Measurements from ENCODE around the gene AASS. TPM values are rescaled to one million over a fixed set of nuclear protein-coding genes. Genes with fewer than 3 reads are reported as not detected.

Gene AASS
- polyA plus RNA-seq, 1 donor, result 29.6 TPM

GRCh38 chr7:122132341-122132740 is 11.7 kb downstream of the AASS start:
- Histone ChIP-seq H3K4me3 (ENCODE audit: low read length) (no peak overlapping the region), H3K9me3 (ENCODE audit: control insufficient read depth, low read depth, low read length) (no peaks in the 10 kb centered on the region), H3K27ac (ENCODE audit: low read length) (no peak overlapping the region), H3K36me3 (ENCODE audit: control insufficient read depth, insufficient read depth, low read length) (no peaks in the 10 kb centered on the region), H3K27me3 (ENCODE audit: control insufficient read depth, insufficient read depth, low read length) (no peaks in the 10 kb centered on the region), H3K4me1 (ENCODE audit: control insufficient read depth, insufficient read depth, low read length) (no peaks in the 10 kb centered on the region)
- no peak for DNase-seq
- WGBS (ENCODE audit: insufficient coverage, low lambda C conversion rate), result 60% methylated on average over 1 of the region's 2 CpGs

- Histone ChIP-seq H3K36me3 (ENCODE audit: control insufficient read depth, insufficient read depth, low read length) (peaks cover 6% of the 10 kb centered on the region), H3K9me3 (ENCODE audit: control insufficient read depth, low read depth, low read length) (no peaks in the 10 kb centered on the region), H3K4me3 (ENCODE audit: low read length) (no peak overlapping the region), H3K27me3 (ENCODE audit: control insufficient read depth, insufficient read depth, low read length) (no peaks in the 10 kb centered on the region), H3K4me1 (ENCODE audit: control insufficient read depth, insufficient read depth, low read length) (no peaks in the 10 kb centered on the region), H3K27ac (ENCODE audit: low read length) (no peak overlapping the region)
- DNase-seq, result no peak
Measured at GRCh38 chr7:122123746-122124145, 20.3 kb downstream of the AASS start.

GRCh38 chr7:122118757-122119156 is 25.3 kb downstream of the AASS start:
- no peak for DNase-seq
- peaks cover 6% of the 10 kb centered on the region for H3K4me1 ChIP-seq (ENCODE audit: control insufficient read depth, insufficient read depth, low read length)
- WGBS (ENCODE audit: insufficient coverage, low lambda C conversion rate), result 0% methylated on average over 1 of the region's 1 CpG
- peaks cover 12% of the 10 kb centered on the region for H3K36me3 ChIP-seq (ENCODE audit: control insufficient read depth, insufficient read depth, low read length)
- H3K27ac ChIP-seq (ENCODE audit: low read length), result no peak overlapping the region
- H3K4me3 ChIP-seq (ENCODE audit: low read length), result no peak overlapping the region
- H3K9me3 ChIP-seq (ENCODE audit: control insufficient read depth, low read depth, low read length), result no peaks in the 10 kb centered on the region
- no peaks in the 10 kb centered on the region for H3K27me3 ChIP-seq (ENCODE audit: control insufficient read depth, insufficient read depth, low read length)

GRCh38 chr7:122103064-122103463 is 41.0 kb downstream of the AASS start:
- Histone ChIP-seq H3K27me3 (ENCODE audit: control insufficient read depth, insufficient read depth, low read length) (no peaks in the 10 kb centered on the region), H3K27ac (ENCODE audit: low read length) (no peak overlapping the region), H3K4me3 (ENCODE audit: low read length) (no peak overlapping the region), H3K36me3 (ENCODE audit: control insufficient read depth, insufficient read depth, low read length) (peaks cover 11% of the 10 kb centered on the region), H3K4me1 (ENCODE audit: control insufficient read depth, insufficient read depth, low read length) (no peaks in the 10 kb centered on the region), H3K9me3 (ENCODE audit: control insufficient read depth, low read depth, low read length) (peaks cover 17% of the 10 kb centered on the region)
- DNase-seq, result no peak

- no peak for DNase-seq
- no peaks in the 10 kb centered on the region for H3K27me3 ChIP-seq (ENCODE audit: control insufficient read depth, insufficient read depth, low read length)
- no peak overlapping the region for H3K4me3 ChIP-seq (ENCODE audit: low read length)
- WGBS (ENCODE audit: insufficient coverage, low lambda C conversion rate), result 84% methylated on average over 2 of the region's 3 CpGs
- peaks cover 11% of the 10 kb centered on the region for H3K36me3 ChIP-seq (ENCODE audit: control insufficient read depth, insufficient read depth, low read length)
- H3K9me3 ChIP-seq (ENCODE audit: control insufficient read depth, low read depth, low read length), result peaks cover 11% of the 10 kb centered on the region
- H3K4me1 ChIP-seq (ENCODE audit: control insufficient read depth, insufficient read depth, low read length), result no peaks in the 10 kb centered on the region
- no peak overlapping the region for H3K27ac ChIP-seq (ENCODE audit: low read length)
Measured at GRCh38 chr7:122100021-122100420, 44.0 kb downstream of the AASS start.

- Histone ChIP-seq H3K4me1 (ENCODE audit: control insufficient read depth, insufficient read depth, low read length) (no peaks in the 10 kb centered on the region), H3K9me3 (ENCODE audit: control insufficient read depth, low read depth, low read length) (no peaks in the 10 kb centered on the region), H3K27ac (ENCODE audit: low read length) (no peak overlapping the region), H3K27me3 (ENCODE audit: control insufficient read depth, insufficient read depth, low read length) (no peaks in the 10 kb centered on the region), H3K36me3 (ENCODE audit: control insufficient read depth, insufficient read depth, low read length) (peaks cover 7% of the 10 kb centered on the region), H3K4me3 (ENCODE audit: low read length) (no peak overlapping the region)
- 93% methylated on average over 4 of the region's 4 CpGs for WGBS (ENCODE audit: insufficient coverage, low lambda C conversion rate)
- DNase-seq, result no peak
Measured at GRCh38 chr7:122095642-122096041, 48.4 kb downstream of the AASS start.

- Histone ChIP-seq H3K36me3 (ENCODE audit: control insufficient read depth, insufficient read depth, low read length) (peaks cover 7% of the 10 kb centered on the region), H3K27ac (ENCODE audit: low read length) (no peak overlapping the region), H3K4me1 (ENCODE audit: control insufficient read depth, insufficient read depth, low read length) (no peaks in the 10 kb centered on the region), H3K9me3 (ENCODE audit: control insufficient read depth, low read depth, low read length) (no peaks in the 10 kb centered on the region), H3K4me3 (ENCODE audit: low read length) (no peak overlapping the region), H3K27me3 (ENCODE audit: control insufficient read depth, insufficient read depth, low read length) (no peaks in the 10 kb centered on the region)
- no CpG with 5 or more reads among the region's 1 CpG for WGBS (ENCODE audit: insufficient coverage, low lambda C conversion rate)
- DNase-seq, result no peak
Measured at GRCh38 chr7:122094549-122094948, 49.5 kb downstream of the AASS start.

GRCh38 chr7:122092964-122093797 is 50.9 kb downstream of the AASS start:
- Histone ChIP-seq H3K4me3 (ENCODE audit: low read length) (no peak overlapping the region), H3K27ac (ENCODE audit: low read length) (no peak overlapping the region), H3K9me3 (ENCODE audit: control insufficient read depth, low read depth, low read length) (no peaks in the 10 kb centered on the region), H3K36me3 (ENCODE audit: control insufficient read depth, insufficient read depth, low read length) (peaks cover 7% of the 10 kb centered on the region), H3K27me3 (ENCODE audit: control insufficient read depth, insufficient read depth, low read length) (no peaks in the 10 kb centered on the region), H3K4me1 (ENCODE audit: control insufficient read depth, insufficient read depth, low read length) (no peaks in the 10 kb centered on the region)
- DNase-seq, result peak; percentile 52 to 57
- no CpG with 5 or more reads among the region's 6 CpGs for WGBS (ENCODE audit: insufficient coverage, low lambda C conversion rate)

GRCh38 chr7:122082670-122083069 is 61.4 kb downstream of the AASS start:
- DNase-seq, result no peak
- peaks cover 14% of the 10 kb centered on the region for H3K36me3 ChIP-seq (ENCODE audit: control insufficient read depth, insufficient read depth, low read length)
- no peak overlapping the region for H3K27ac ChIP-seq (ENCODE audit: low read length)
- WGBS (ENCODE audit: insufficient coverage, low lambda C conversion rate), result 100% methylated on average over 2 of the region's 2 CpGs
- H3K4me3 ChIP-seq (ENCODE audit: low read length), result no peak overlapping the region
- H3K27me3 ChIP-seq (ENCODE audit: control insufficient read depth, insufficient read depth, low read length), result no peaks in the 10 kb centered on the region
- H3K9me3 ChIP-seq (ENCODE audit: control insufficient read depth, low read depth, low read length), result no peaks in the 10 kb centered on the region
- H3K4me1 ChIP-seq (ENCODE audit: control insufficient read depth, insufficient read depth, low read length), result no peaks in the 10 kb centered on the region

GRCh38 chr7:122082160-122082559 is 61.9 kb downstream of the AASS start:
- no peak overlapping the region for H3K4me3 ChIP-seq (ENCODE audit: low read length)
- H3K27ac ChIP-seq (ENCODE audit: low read length), result no peak overlapping the region
- H3K27me3 ChIP-seq (ENCODE audit: control insufficient read depth, insufficient read depth, low read length), result no peaks in the 10 kb centered on the region
- peaks cover 17% of the 10 kb centered on the region for H3K36me3 ChIP-seq (ENCODE audit: control insufficient read depth, insufficient read depth, low read length)
- H3K9me3 ChIP-seq (ENCODE audit: control insufficient read depth, low read depth, low read length), result no peaks in the 10 kb centered on the region
- no peaks in the 10 kb centered on the region for H3K4me1 ChIP-seq (ENCODE audit: control insufficient read depth, insufficient read depth, low read length)
- DNase-seq, result no peak

- Histone ChIP-seq H3K36me3 (ENCODE audit: control insufficient read depth, insufficient read depth, low read length) (peaks cover 5% of the 10 kb centered on the region), H3K4me3 (ENCODE audit: low read length) (no peak overlapping the region), H3K27me3 (ENCODE audit: control insufficient read depth, insufficient read depth, low read length) (no peaks in the 10 kb centered on the region), H3K27ac (ENCODE audit: low read length) (no peak overlapping the region), H3K4me1 (ENCODE audit: control insufficient read depth, insufficient read depth, low read length) (no peaks in the 10 kb centered on the region), H3K9me3 (ENCODE audit: control insufficient read depth, low read depth, low read length) (no peaks in the 10 kb centered on the region)
- 94% methylated on average over 2 of the region's 3 CpGs for WGBS (ENCODE audit: insufficient coverage, low lambda C conversion rate)
- DNase-seq, result no peak
Measured at GRCh38 chr7:122073635-122074034, 70.4 kb downstream of the AASS start.

All from large intestine (tissue), 3 donors.